HUES64 (cell line): ENCODE results near the gene RBP3.
A peak's percentile ranks its signal among the peaks of the same experiment; 100 is the strongest.

ENCODE experiments used
- H3K27ac ChIP-seq: 2 replicates; pipeline ENCODE4 v1.7.0; 2013; ENCODE audit warnings: low read depth, low read length, inconsistent platforms
- H3K27me3 ChIP-seq: 2 replicates; pipeline ENCODE4 v1.6.1; 2013; ENCODE audit warnings: mild to moderate bottlenecking, low read length; ENCODE audit not compliant: insufficient read depth
- H3K36me3 ChIP-seq: 2 replicates; pipeline ENCODE4 v1.6.1; 2013; ENCODE audit warnings: mild to moderate bottlenecking, low read length; ENCODE audit not compliant: insufficient read depth
- H3K4me1 ChIP-seq: 2 replicates; pipeline ENCODE4 v1.6.1; 2013; ENCODE audit warnings: mild to moderate bottlenecking, low read length, moderate library complexity; ENCODE audit not compliant: insufficient read depth
- H3K4me3 ChIP-seq: 2 replicates; pipeline ENCODE4 v1.5.1; 2013; ENCODE audit warnings: mild to moderate bottlenecking, low read length, moderate library complexity
- H3K9ac ChIP-seq: 2 replicates; pipeline ENCODE4 v1.6.1; 2013; ENCODE audit warnings: mild to moderate bottlenecking, low read depth, low read length
- H3K9me3 ChIP-seq: 2 replicates; pipeline ENCODE4 v1.6.1; 2013; ENCODE audit warnings: low read depth, low read length; ENCODE audit not compliant: insufficient read depth
- WGBS: fragments of 150-250, 120-280 bp; methylation state at CpG from one replicate; pipeline ENCODE4 v1.1.7; 2013; ENCODE audit warnings: missing lambda C conversion rate; 5-methylcytosine and 5-hydroxymethylcytosine counted together

RBP3 gene

DNA sequence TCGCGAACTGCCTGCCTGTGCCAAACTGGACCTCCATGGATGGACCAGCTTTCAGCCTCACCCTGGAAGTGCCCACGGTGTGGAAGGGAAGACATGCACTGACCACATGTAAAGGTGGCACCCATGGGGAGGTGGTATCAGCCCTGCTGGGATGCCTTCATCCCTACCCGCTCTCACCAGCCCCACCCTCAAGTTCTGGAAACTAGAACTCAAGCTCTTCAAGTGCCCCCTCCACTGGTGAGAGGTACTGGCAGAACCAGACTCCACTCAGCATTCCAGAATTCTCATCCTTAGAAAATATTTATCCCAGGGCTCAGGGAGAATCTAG is 30.0 kb downstream of the RBP3 start:
- H3K4me1 ChIP-seq, result peaks cover 15% of the 10 kb centered on the region
- no peak overlapping the region for H3K27ac ChIP-seq
- no peaks in the 10 kb centered on the region for H3K9me3 ChIP-seq
- H3K36me3 ChIP-seq, result no peaks in the 10 kb centered on the region
- no peak overlapping the region for H3K4me3 ChIP-seq
- H3K9ac ChIP-seq, result no peak overlapping the region
- H3K27me3 ChIP-seq, result peaks cover 9% of the 10 kb centered on the region; the same call in 1 of the 2 replicates
- WGBS, result 93% methylated on average over 4 of the region's 4 CpGs

DNA sequence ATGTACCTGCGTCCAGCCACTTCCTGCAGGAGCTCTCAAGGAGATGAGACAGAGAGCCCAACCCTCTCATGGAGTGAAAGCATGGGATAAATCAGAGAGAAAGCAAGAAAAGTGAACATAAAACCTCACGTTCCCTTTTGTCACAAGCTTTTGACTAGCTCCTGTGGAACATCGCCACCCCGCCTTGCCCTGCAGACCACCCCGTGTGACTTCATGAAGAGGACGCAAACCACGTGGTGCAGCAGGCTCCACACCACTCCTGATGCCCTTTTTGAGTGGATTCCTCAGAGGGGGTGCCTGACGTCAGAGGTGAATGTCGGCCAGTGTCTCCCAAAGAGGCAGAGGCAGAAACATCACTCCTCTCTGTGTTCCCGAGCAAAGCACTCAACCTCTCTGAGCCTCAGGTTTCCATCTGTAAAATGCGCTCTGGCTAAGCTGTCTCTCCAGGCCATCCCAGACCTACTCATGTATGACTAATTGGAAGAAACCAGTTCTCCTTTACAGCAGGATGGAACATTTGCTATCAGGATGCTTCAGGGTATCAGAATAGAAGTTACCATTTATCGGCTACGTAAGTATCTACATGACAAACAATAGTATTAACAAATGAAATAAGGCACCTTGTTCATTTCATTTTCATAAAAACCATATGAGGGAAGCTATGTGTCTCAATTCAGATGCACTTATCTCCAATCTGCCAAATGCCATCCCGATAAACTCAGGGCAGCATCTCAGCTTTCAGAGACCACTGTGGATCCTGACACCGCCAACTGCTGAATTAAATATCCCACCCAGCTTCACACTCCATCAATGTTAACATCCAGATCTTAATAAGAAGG is 30.7 kb downstream of the RBP3 start:
- WGBS, result 89% methylated on average over 15 of the region's 15 CpGs
- H3K36me3 ChIP-seq, result no peaks in the 10 kb centered on the region
- H3K9ac ChIP-seq, result no peak overlapping the region
- peaks cover 16% of the 10 kb centered on the region; the same call in 1 of the 2 replicates for H3K27me3 ChIP-seq
- H3K4me1 ChIP-seq, result peaks cover 20% of the 10 kb centered on the region
- no peak overlapping the region for H3K4me3 ChIP-seq
- H3K9me3 ChIP-seq, result no peaks in the 10 kb centered on the region
- no peak overlapping the region for H3K27ac ChIP-seq

DNA sequence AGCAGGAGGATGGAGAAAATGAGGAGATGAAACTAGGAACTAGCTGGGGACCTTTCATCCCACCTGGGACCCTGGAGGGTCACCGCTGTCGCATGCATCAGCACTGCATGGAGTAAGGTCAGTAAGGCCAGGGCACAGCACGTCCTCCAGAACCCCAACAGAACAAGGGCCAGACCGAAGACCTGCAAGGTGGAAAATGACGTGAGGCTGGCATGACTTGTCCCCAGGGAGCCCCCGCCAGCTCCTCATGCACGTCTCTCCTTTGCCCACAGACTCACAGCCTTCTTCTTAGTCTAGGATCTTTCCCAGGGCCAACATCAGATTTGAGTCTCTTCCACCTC is 31.3 kb downstream of the RBP3 start:
- Histone ChIP-seq H3K27me3 (peaks cover 19% of the 10 kb centered on the region; the same call in 1 of the 2 replicates), H3K36me3 (no peaks in the 10 kb centered on the region), H3K4me3 (no peak overlapping the region), H3K9ac (no peak overlapping the region), H3K27ac (no peak overlapping the region), H3K9me3 (no peaks in the 10 kb centered on the region), H3K4me1 (peaks cover 20% of the 10 kb centered on the region)
- WGBS, result 85% methylated on average over 7 of the region's 7 CpGs

DNA sequence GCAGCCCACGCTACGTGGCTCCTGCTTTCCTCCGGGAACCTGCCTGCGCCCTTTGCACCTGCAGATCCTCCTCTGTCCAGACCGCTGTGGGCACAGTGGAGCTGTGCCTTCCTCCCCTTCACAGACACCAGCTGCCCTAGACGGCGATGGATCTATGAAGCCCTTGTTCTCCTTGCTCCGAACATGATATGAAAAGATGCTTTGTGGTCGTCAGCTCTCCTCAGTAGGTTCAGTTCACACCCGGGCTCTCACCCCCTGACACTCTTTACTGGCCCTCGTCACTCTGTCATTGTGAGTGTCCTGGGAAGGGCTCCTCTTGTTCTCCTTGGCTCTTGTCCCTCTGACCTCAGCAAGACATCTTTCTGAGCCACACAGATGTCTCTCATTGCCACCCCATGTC is 31.7 kb downstream of the RBP3 start:
- Histone ChIP-seq H3K27ac (no peak overlapping the region), H3K4me1 (peaks cover 21% of the 10 kb centered on the region), H3K9ac (no peak overlapping the region), H3K36me3 (no peaks in the 10 kb centered on the region), H3K9me3 (no peaks in the 10 kb centered on the region), H3K4me3 (no peak overlapping the region), H3K27me3 (peaks cover 22% of the 10 kb centered on the region; the same call in 1 of the 2 replicates)
- 71% methylated on average over 11 of the region's 11 CpGs for WGBS

DNA sequence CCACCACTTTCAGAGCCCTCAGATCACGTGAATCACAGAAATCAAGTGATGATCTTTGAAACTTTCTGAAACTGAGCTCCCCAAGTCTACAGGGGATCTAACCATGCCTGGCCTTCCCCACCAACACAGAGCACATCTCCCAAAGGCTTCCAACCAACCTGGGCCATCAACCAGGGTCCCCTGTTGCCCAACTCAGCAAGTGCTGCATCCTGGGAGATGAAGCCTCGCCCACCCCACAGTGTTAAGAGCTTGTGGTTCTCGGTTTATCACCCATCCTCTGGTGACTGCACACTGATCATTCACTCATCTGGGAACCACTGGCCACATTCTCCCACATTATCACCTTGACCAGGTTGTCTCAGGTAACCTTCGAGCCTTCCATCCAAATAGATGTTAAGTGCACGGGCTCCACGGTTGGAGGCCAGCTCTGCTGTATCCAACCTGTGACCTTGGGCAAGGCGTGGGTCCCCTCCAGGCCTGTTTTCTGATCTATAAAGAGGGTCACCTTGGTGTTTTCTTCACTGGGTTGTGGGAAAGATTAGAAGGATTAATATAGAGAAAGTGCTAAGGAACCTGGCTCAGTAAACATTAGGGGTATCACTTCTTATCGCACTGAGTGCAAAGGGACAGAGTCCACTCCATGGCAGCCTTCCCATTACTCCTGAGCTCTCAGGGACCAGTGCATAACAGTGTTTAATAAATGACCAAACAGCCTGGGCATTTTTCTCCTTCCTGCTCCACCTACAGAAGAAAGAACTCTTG is 32.4 kb downstream of the RBP3 start:
- H3K4me3 ChIP-seq, result no peak overlapping the region
- H3K27me3 ChIP-seq, result peaks cover 28% of the 10 kb centered on the region; the same call in 1 of the 2 replicates
- H3K9me3 ChIP-seq, result no peaks in the 10 kb centered on the region
- H3K27ac ChIP-seq, result no peak overlapping the region
- no peaks in the 10 kb centered on the region for H3K36me3 ChIP-seq
- WGBS, result 76% methylated on average over 8 of the region's 8 CpGs
- peaks cover 24% of the 10 kb centered on the region for H3K4me1 ChIP-seq
- H3K9ac ChIP-seq, result no peak overlapping the region

DNA sequence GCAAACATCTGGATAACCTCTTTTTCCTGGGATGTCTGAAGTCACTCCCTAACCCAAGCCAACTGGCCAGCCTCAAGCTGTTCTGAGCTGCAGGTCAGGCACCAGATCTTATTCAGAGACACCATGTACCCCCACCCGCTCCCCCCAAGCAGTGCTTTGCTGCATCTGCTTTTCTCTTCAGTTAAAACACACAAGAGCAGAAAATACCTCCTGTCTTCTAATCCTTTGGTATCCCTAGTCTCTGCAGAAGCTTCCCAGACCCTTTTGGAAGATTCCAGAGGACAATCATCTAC is 32.9 kb downstream of the RBP3 start:
- H3K4me1 ChIP-seq, result peaks cover 24% of the 10 kb centered on the region
- WGBS, result 88% methylated on average over 1 of the region's 1 CpG
- no peaks in the 10 kb centered on the region for H3K36me3 ChIP-seq
- H3K27me3 ChIP-seq, result peaks cover 33% of the 10 kb centered on the region; the same call in 1 of the 2 replicates
- no peak overlapping the region for H3K27ac ChIP-seq
- H3K4me3 ChIP-seq, result no peak overlapping the region
- H3K9ac ChIP-seq, result no peak overlapping the region
- no peaks in the 10 kb centered on the region for H3K9me3 ChIP-seq

DNA sequence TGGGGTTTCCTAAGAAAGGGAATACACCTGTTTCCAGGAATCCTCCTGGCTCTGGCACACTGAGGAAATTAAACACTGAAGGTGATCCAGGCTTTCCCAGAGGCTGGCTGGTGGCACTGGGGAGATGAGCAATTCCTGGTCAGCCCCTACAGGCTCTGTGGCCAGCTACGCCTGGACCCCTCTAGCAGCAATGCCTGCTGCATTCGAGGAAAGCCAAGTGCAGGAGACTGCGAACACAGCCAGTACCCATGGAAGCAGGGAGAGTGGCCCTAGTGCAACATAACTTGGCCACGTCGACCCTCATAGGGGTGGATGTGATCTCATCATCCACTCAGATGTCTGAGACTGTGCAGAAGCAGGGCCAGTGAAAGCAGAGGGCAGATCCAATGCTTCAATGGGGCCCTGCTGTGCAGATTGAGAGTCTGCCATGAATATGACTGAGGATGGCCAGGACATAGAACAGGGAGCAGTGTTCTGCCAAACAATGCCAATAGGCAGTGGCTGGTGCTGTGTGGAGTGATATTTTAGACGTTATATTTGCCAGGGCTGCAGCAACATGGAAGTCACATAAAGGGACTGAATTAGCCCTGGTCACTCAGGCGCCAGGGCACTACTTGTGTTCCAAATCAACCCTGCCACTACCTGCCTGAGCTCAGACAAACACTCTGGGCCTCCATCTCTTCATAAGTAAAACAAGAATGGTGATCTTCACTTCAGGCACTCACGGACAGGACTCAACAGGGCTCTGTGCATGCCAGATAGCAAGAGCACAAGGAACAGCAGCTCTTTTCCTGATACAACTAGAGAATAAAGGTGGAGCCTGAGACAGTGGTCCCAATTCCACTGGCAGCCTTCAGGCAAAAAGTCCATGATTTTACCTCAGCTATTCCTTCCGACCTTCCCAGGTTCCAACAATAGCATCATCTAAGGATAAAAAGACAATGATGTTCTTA is 33.5 kb downstream of the RBP3 start:
- WGBS, result 79% methylated on average over 9 of the region's 9 CpGs
- H3K4me1 ChIP-seq, result peaks cover 24% of the 10 kb centered on the region
- no peak overlapping the region for H3K9ac ChIP-seq
- H3K36me3 ChIP-seq, result no peaks in the 10 kb centered on the region
- no peak overlapping the region for H3K4me3 ChIP-seq
- H3K9me3 ChIP-seq, result no peaks in the 10 kb centered on the region
- H3K27ac ChIP-seq, result no peak overlapping the region
- peaks cover 35% of the 10 kb centered on the region; the same call in 1 of the 2 replicates for H3K27me3 ChIP-seq

DNA sequence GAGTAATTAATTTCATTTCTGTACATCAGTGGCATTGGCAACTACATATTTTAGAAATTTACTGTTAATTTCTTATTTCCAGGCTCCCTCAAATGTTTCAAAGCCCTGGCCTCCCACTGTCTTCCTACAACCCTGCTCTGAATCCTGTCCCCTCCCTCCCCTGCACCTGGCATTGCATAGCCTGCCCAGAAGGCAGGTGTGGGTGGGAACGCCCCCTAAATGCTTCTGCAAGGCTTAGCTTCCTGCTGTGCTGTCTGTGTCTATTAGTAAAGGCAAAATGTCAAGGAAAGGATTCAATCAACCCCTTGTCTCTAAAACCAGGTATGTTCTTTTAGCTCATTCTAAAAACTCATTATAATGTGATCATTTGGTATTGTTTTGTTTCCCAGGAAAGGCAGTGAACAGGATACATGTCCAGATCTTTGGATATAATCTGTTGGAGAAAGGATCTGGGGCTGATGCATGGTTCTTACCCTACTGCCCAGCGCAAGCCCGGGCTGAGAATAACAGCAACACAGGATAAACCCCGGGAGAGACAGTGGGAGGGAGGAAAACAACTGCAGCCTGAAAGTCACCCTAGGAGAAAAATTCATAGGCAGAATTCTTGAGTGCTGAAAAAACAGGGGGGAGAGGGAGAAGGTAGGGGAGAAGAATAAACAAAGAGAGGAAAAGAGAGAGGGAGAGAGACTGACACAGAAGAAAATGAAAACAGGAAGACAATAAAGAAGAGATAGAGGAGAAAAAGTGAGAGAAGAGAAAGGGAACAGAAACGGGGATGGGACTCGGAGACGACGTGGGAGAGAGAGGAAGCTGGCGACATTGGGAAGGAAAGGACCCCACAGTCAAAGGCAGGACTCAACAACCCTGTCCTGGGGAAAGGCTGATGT is 35.3 kb downstream of the RBP3 start:
- Histone ChIP-seq H3K36me3 (no peaks in the 10 kb centered on the region), H3K4me1 (peaks cover 24% of the 10 kb centered on the region), H3K27me3 (peaks cover 35% of the 10 kb centered on the region; the same call in 1 of the 2 replicates), H3K9ac (peak overlapping the region; percentile 61), H3K4me3 (peak overlapping the region; percentile 72), H3K27ac (no peak overlapping the region; the same call in 1 of the 2 replicates), H3K9me3 (no peaks in the 10 kb centered on the region)
- WGBS, result 2% methylated on average over 9 of the region's 9 CpGs

DNA sequence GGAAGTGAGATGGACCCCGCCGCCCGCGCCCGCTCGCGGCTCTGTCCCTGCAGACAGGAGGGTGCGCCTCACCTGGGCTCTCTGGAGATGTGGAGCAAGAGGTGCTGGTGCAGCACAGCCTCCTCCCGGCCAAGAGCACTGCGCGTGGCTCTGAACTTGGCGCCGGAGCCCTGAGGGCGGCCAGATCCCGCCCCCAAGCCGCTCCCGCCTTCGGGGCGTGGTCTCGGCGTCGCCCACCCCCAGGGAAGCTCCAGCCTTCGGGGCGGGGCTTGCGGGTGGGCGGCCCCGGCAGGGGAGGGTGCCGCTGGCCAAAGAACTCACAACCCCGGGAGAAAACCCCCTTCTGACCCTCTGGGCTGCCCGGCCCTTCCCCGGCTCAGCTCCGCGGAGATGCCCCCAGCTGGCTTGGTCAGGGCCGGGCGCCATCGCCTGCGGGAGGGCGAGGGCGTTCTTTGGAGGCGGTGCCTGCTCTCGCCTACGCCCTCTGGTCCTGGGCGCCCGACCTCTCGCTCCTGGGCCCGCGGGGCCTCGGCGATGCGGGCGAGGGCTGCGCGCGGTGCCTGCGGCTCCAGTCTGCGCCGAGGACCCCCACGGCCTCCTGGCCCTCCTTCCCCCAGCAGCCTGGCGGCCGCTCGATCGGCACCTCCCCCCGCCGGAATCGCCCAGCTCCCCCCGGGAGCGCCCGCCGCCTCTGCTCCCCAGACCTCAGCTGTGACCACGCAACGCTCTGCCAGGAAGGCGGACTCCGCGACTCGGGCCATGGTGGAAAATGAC is 36.2 kb downstream of the RBP3 start, which contains the start of gene ZNF488:
ZNF488 (minus strand) TSS at position 146 of the 774 bp plus-strand sequence. CDS start 15,464 bp downstream, outside the sequence.
- no peaks in the 10 kb centered on the region for H3K9me3 ChIP-seq
- peak within 1 kb of the TSS; percentile 53; the same call in 1 of the 2 replicates for H3K27ac ChIP-seq
- under 1% methylated on average over 74 of the region's 75 CpGs for WGBS
- H3K27me3 ChIP-seq, result peaks cover 35% of the 10 kb centered on the region; the same call in 1 of the 2 replicates
- H3K36me3 ChIP-seq, result no peaks in the 10 kb centered on the region
- peak within 1 kb of the TSS; percentile 61 for H3K9ac ChIP-seq
- peaks cover 24% of the 10 kb centered on the region for H3K4me1 ChIP-seq
- peak within 1 kb of the TSS; percentile 72 for H3K4me3 ChIP-seq
